OCI-LY7 (cell line): ENCODE measurements around the gene SULT1A2. TPM values are rescaled to one million over a fixed set of nuclear protein-coding genes. Genes with fewer than 3 reads are reported as not detected.
"Not testable (repeated sequence)": the region's sequence is repeated elsewhere in the genome, so short reads cannot be mapped to it uniquely, and the experiment has no call there.

Experiments used
- BruUV-seq: library from RNA; stranded (reverse); fragments of 400-500 nt; replicated peaks from 2 replicates; lab custom pipeline; 2021; lab: Mats Ljungman, UMichigan
- CTCF ChIA-PET: fragments of 300-600 bp; sonication (Branson Sonifier 250); formaldehyde crosslinking; loops from one replicate; lab custom pipeline; 2022; ENCODE audit warnings: antibody characterized with exemption; ENCODE audit not compliant: unreplicated experiment; lab: Charles Lee
- POLR2A ChIA-PET: fragments of 300-600 bp; sonication (Branson Sonifier 250); formaldehyde crosslinking; loops from one replicate; lab custom pipeline; 2022; ENCODE audit warnings: antibody characterized with exemption; lab: Charles Lee
- DNase-seq: peaks from one replicate; pipeline ENCODE4 v3.0.0-alpha.2; 2015; ENCODE audit warnings: low spot score
- H2AFZ ChIP-seq: fragments of 200-600 bp; sonication (generic), shearing (Covaris generic); 2 replicates; pipeline ENCODE4 v1.6.1; 2014; ENCODE audit warnings: mild to moderate bottlenecking, antibody characterized with exemption, low read length, moderate library complexity
- H3K27ac ChIP-seq: fragments of 200-600 bp; sonication (generic); 2 replicates; pipeline ENCODE4 v1.5.1; 2014; ENCODE audit warnings: mixed run types, low read depth, mild to moderate bottlenecking, moderate library complexity, low read length, inconsistent platforms; ENCODE audit not compliant: poor library complexity, severe bottlenecking
- H3K36me3 ChIP-seq: fragments of 200-600 bp; sonication (generic); 2 replicates; pipeline ENCODE4 v1.6.1; 2014; ENCODE audit warnings: mild to moderate bottlenecking, antibody characterized with exemption, low read length, moderate library complexity, mixed read lengths; ENCODE audit not compliant: insufficient read depth
- H3K4me1 ChIP-seq: fragments of 200-600 bp; sonication (generic); 2 replicates; pipeline ENCODE4 v1.5.1; 2014; ENCODE audit warnings: mild to moderate bottlenecking, low read length; ENCODE audit not compliant: insufficient read depth, poor library complexity, severe bottlenecking
- H3K4me2 ChIP-seq: fragments of 200-600 bp; sonication (generic); 2 replicates; pipeline ENCODE4 v1.6.1; 2014; ENCODE audit warnings: mild to moderate bottlenecking, low read length
- H3K4me3 ChIP-seq: fragments of 200-600 bp; sonication (generic); 2 replicates; pipeline ENCODE4 v1.5.1; 2014; ENCODE audit warnings: mild to moderate bottlenecking, low read depth, low read length; ENCODE audit not compliant: poor library complexity, severe bottlenecking
- H3K79me2 ChIP-seq: fragments of 200-600 bp; sonication (generic); 2 replicates; pipeline ENCODE4 v1.6.1; 2016; ENCODE audit warnings: low read depth, mild to moderate bottlenecking, low read length, moderate library complexity, mixed read lengths; ENCODE audit not compliant: insufficient read depth
- H3K9me2 ChIP-seq: fragments of 200-600 bp; sonication (generic); 2 replicates; pipeline ENCODE4 v1.6.1; 2016; ENCODE audit warnings: mild to moderate bottlenecking, low read length, mixed read lengths; ENCODE audit not compliant: insufficient read depth
- H3K9me3 ChIP-seq: fragments of 200-600 bp; sonication (generic); 2 replicates; pipeline ENCODE4 v1.6.1; 2014; ENCODE audit warnings: mild to moderate bottlenecking, mixed run types, low read length, mixed read lengths
- H4K20me1 ChIP-seq: fragments of 200-600 bp; sonication (generic); 2 replicates; pipeline ENCODE4 v1.6.1; 2014; ENCODE audit warnings: mild to moderate bottlenecking, antibody characterized with exemption, low read length, moderate library complexity, mixed read lengths; ENCODE audit not compliant: insufficient read depth
- EZH2phosphoT487 ChIP-seq: fragments of 200-600 bp; sonication (generic); IDR thresholded peaks from 2 replicates; pipeline ENCODE4 v1.6.1; 2018; ENCODE audit warnings: low read depth, borderline replicate concordance, mild to moderate bottlenecking, mixed run types, antibody characterized with exemption, low read length, moderate library complexity, mixed read lengths
- intact Hi-C: fragments of 100-400 bp; cut with micrococcal nuclease; formaldehyde crosslinking; loops from one replicate; pipeline ENCODE4 v1.10.0; 2022; ENCODE audit not compliant: unreplicated experiment
- total RNA-seq, 2 experiments: library from RNA; depleted of rRNA in 1 of 2; stranded (reverse); fragments of >200 nt in 1 of 2; shearing (Covaris generic) in 1 of 2; gene quantifications; 2 replicates each; pipeline ENCODE4 v1.2.3, GENCODE V29; 2014 to 2022
- TF ChIP-seq, protein P1 (sequence below): fragments of 200-600 bp; sonication (generic); conservative IDR thresholded peaks from 2 replicates; pipeline ENCODE4 v1.5.1; 2014; ENCODE audit warnings: mild to moderate bottlenecking, antibody characterized with exemption, low read length, moderate library complexity, mixed read lengths

Gene SULT1A2
- total RNA-seq, 2 experiments from 2014 or later, result 2.1 to 3.0 TPM

DNA sequence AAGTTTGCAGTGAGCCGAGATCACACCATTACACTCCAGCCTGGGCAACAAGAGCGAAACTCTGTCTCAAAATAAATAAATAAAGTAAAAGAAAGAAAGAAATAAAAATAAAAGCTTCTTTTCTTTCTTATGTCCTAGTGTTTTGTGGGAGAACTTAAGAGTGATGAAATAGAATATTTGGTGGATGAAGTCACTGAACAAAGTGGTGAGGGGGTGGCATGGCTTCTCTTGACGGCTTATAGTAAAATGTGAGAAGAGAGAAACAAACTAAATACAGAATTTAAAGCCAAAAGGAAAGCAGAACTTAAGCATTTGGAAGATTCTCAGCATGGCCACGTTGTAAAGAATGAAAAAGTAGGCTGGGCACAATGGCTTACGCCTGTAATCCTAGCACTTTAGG lies 27.8 kb downstream of the SULT1A2 start:
- no TSS peak for BruUV-seq
- TF ChIP-seq EZH2phosphoT487, result no peak
- TF ChIP-seq, protein P1, sequence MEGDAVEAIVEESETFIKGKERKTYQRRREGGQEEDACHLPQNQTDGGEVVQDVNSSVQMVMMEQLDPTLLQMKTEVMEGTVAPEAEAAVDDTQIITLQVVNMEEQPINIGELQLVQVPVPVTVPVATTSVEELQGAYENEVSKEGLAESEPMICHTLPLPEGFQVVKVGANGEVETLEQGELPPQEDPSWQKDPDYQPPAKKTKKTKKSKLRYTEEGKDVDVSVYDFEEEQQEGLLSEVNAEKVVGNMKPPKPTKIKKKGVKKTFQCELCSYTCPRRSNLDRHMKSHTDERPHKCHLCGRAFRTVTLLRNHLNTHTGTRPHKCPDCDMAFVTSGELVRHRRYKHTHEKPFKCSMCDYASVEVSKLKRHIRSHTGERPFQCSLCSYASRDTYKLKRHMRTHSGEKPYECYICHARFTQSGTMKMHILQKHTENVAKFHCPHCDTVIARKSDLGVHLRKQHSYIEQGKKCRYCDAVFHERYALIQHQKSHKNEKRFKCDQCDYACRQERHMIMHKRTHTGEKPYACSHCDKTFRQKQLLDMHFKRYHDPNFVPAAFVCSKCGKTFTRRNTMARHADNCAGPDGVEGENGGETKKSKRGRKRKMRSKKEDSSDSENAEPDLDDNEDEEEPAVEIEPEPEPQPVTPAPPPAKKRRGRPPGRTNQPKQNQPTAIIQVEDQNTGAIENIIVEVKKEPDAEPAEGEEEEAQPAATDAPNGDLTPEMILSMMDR, result no peak
- POLR2A ChIA-PET, result no interaction called here

GRCh38 chr16:28567292-28567691 lies 29.6 kb downstream of the SULT1A2 start:
- no peak for TF ChIP-seq EZH2phosphoT487
- CTCF ChIA-PET, result no interaction called here
- POLR2A ChIA-PET, result no interaction called here

More for the DNA sequence above, 27.8 kb downstream of the SULT1A2 start:
- Histone ChIP-seq H3K4me1 (no peaks in the 10 kb centered on the region), H3K4me2 (no peak overlapping the region), H3K9me2 (no peaks in the 10 kb centered on the region), H3K79me2 (peaks cover 7% of the 10 kb centered on the region; the same call in 1 of the 2 replicates), H3K27ac (no peak overlapping the region), H3K36me3 (peaks cover 26% of the 10 kb centered on the region), H3K9me3 (0 out of 2 replicates have a peak, but pooled peaks cover 6% of the 10 kb centered on the region), H2AFZ (no peak overlapping the region), H4K20me1 (no peaks in the 10 kb centered on the region), H3K4me3 (no peak overlapping the region)
- CTCF ChIA-PET, result no interaction called here
- DNase-seq, result no peak
- intact Hi-C loops, result no loop called here

DNA sequence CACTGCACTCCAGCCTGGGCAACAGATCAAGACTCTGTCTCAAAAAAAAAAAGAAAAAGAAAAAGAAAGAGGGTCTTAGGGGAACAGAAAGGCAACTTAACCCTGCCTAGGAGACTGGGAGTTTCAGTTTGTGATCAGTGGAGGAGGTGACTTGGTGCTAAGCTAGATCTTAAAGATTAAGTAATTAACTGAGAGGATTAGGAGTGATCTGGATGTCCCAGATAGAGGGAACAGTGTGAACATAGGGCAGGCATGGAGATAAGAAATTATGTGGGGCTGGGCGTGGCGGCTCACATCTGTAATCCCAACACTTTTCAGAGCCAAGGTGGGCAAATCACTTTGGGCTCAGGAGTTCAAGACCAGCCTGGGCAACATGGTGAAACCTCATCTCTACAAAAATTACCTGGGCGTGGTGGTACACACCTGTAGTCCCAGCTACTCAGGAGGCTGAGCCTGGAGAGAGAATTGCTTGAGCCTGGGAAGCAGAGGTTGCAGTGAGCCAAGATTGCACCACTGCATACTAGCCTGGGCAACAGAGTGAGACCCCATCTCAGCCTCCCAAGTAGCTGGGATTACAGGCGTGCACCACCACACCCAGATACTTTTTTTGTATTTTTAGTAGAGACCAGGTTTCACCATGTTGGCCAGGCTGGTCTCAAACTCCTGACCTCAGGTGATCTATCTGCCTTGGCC lies 30.5 kb downstream of the SULT1A2 start:
- H3K79me2 ChIP-seq, BruUV-seq: not testable (repeated sequence)

More at GRCh38 chr16:28567292-28567691, 29.6 kb downstream of the SULT1A2 start:
- Histone ChIP-seq H4K20me1 (no peaks in the 10 kb centered on the region), H3K9me3 (0 out of 2 replicates have a peak, but pooled peaks cover 6% of the 10 kb centered on the region), H3K4me3 (no peak overlapping the region), H3K9me2 (no peaks in the 10 kb centered on the region), H3K36me3 (peaks cover 26% of the 10 kb centered on the region), H2AFZ (no peak overlapping the region), H3K4me1 (no peaks in the 10 kb centered on the region), H3K4me2 (no peak overlapping the region), H3K27ac (no peak overlapping the region), H3K79me2 (peaks cover 7% of the 10 kb centered on the region; the same call in 1 of the 2 replicates)
- no TSS peak for BruUV-seq
- intact Hi-C loops, result no loop called here
- DNase-seq, result no peak

More for the DNA sequence above, 30.5 kb downstream of the SULT1A2 start:
- H3K9me3 ChIP-seq, H3K27ac ChIP-seq, H3K4me1 ChIP-seq, POLR2A ChIA-PET, H3K4me3 ChIP-seq, CTCF ChIA-PET, H3K9me2 ChIP-seq, H4K20me1 ChIP-seq, H3K4me2 ChIP-seq, DNase-seq, intact Hi-C loops, H2AFZ ChIP-seq: not testable (repeated sequence)
- peaks cover 26% of the 10 kb centered on the region for H3K36me3 ChIP-seq
